H9 (cell line): ENCODE data around the gene SLC48A1. TPM values are rescaled to one million over a fixed set of nuclear protein-coding genes. Genes with fewer than 3 reads are reported as not detected.

Experiments
- DNase-seq: peaks from one replicate; pipeline ENCODE4 v3.0.0-alpha.2; 2017
- H2AFZ ChIP-seq: one replicate; pipeline ENCODE4 v1.6.1; 2013; ENCODE audit warnings: mild to moderate bottlenecking, low read length, control low read depth, moderate library complexity
- H2AK5ac ChIP-seq: 2 replicates; pipeline ENCODE4 v1.6.1; 2013; ENCODE audit warnings: low read length, control low read depth, mixed read lengths; ENCODE audit not compliant: insufficient read length
- H2BK120ac ChIP-seq: one replicate; pipeline ENCODE4 v1.6.1; 2013; ENCODE audit warnings: low read depth, mild to moderate bottlenecking, low read length, control low read depth, inconsistent platforms; ENCODE audit not compliant: poor library complexity, severe bottlenecking
- H2BK12ac ChIP-seq: 2 replicates; pipeline ENCODE4 v1.6.1; 2013; ENCODE audit warnings: low read length, control low read depth, mixed read lengths, low read depth; ENCODE audit not compliant: insufficient read length
- H2BK15ac ChIP-seq: 2 replicates; pipeline ENCODE4 v1.6.1; 2013; ENCODE audit warnings: low read depth, low read length, control low read depth
- H2BK20ac ChIP-seq: one replicate; pipeline ENCODE4 v1.6.1; 2013; ENCODE audit warnings: low read depth, mild to moderate bottlenecking, low read length, control low read depth, inconsistent platforms; ENCODE audit not compliant: poor library complexity, severe bottlenecking
- H2BK5ac ChIP-seq: 2 replicates; pipeline ENCODE4 v1.6.1; 2013; ENCODE audit warnings: low read length, control low read depth, mixed read lengths; ENCODE audit not compliant: insufficient read length
- H3K14ac ChIP-seq: 2 replicates; pipeline ENCODE4 v1.6.1; 2013; ENCODE audit warnings: low read length, control low read depth; ENCODE audit not compliant: insufficient read depth
- H3K18ac ChIP-seq: 2 replicates; pipeline ENCODE4 v1.6.1; 2013; ENCODE audit warnings: low read depth, mild to moderate bottlenecking, mixed read lengths, low read length, control low read depth; ENCODE audit not compliant: insufficient read length
- H3K23ac ChIP-seq: 2 replicates; pipeline ENCODE4 v1.6.1; 2013; ENCODE audit warnings: low read length, control low read depth, mixed read lengths, low read depth; ENCODE audit not compliant: insufficient read length
- H3K23me2 ChIP-seq: 2 replicates; pipeline ENCODE4 v1.6.1; 2013; ENCODE audit warnings: low read depth, mild to moderate bottlenecking, mixed read lengths, low read length, control low read depth; ENCODE audit not compliant: insufficient read length, poor library complexity, severe bottlenecking
- H3K27ac ChIP-seq: 2 replicates; pipeline ENCODE4 v1.5.1; 2013; ENCODE audit warnings: low read length, control low read depth, mixed read lengths, low read depth; ENCODE audit not compliant: insufficient read length
- H3K27me3 ChIP-seq: 2 replicates; pipeline ENCODE4 v1.6.1; 2013; ENCODE audit warnings: low read length, control low read depth, inconsistent platforms; ENCODE audit not compliant: insufficient read depth
- H3K4ac ChIP-seq: 2 replicates; pipeline ENCODE4 v1.6.1; 2013; ENCODE audit warnings: low read depth, mild to moderate bottlenecking, control low read depth, inconsistent platforms, low read length, moderate library complexity
- H3K4me1 ChIP-seq: 2 replicates; pipeline ENCODE4 v1.6.1; 2013; ENCODE audit warnings: low read length, control low read depth, inconsistent platforms; ENCODE audit not compliant: insufficient read depth
- H3K4me2 ChIP-seq: 2 replicates; pipeline ENCODE4 v1.6.1; 2013; ENCODE audit warnings: low read length, control low read depth, mixed read lengths; ENCODE audit not compliant: insufficient read length, insufficient read depth
- H3K56ac ChIP-seq: 2 replicates; pipeline ENCODE4 v1.6.1; 2013; ENCODE audit warnings: low read depth, mild to moderate bottlenecking, mixed read lengths, low read length, control low read depth; ENCODE audit not compliant: insufficient read length
- H3K79me1 ChIP-seq: 2 replicates; pipeline ENCODE4 v1.6.1; 2013; ENCODE audit warnings: low read depth, mild to moderate bottlenecking, moderate library complexity, low read length, control low read depth, inconsistent platforms; ENCODE audit not compliant: insufficient read depth, poor library complexity, severe bottlenecking
- H3K79me2 ChIP-seq: 2 replicates; pipeline ENCODE4 v1.6.1; 2013; ENCODE audit warnings: low read length, control low read depth, inconsistent platforms; ENCODE audit not compliant: insufficient read depth
- H3K9ac ChIP-seq: 2 replicates; pipeline ENCODE4 v1.6.1; 2013; ENCODE audit warnings: low read length, control low read depth, mixed read lengths; ENCODE audit not compliant: insufficient read length; ENCODE audit errors: extremely low read depth
- H3K9me3 ChIP-seq: one replicate; pipeline ENCODE4 v1.6.1; 2013; ENCODE audit warnings: low read depth, low read length, inconsistent platforms; ENCODE audit not compliant: control insufficient read depth
- H3T11ph ChIP-seq: one replicate; pipeline ENCODE4 v1.6.1; 2013; ENCODE audit warnings: mild to moderate bottlenecking, low read length, control low read depth, inconsistent platforms
- H4K20me1 ChIP-seq: one replicate; pipeline ENCODE4 v1.6.1; 2013; ENCODE audit not compliant: control insufficient read depth, insufficient read length, insufficient read depth
- H4K5ac ChIP-seq: 2 replicates; pipeline ENCODE4 v1.6.1; 2013; ENCODE audit warnings: low read depth, mild to moderate bottlenecking, mixed read lengths, low read length, control low read depth; ENCODE audit not compliant: insufficient read length
- H4K8ac ChIP-seq: replicated peaks from 2 replicates; pipeline ENCODE4 v1.6.1; 2013; ENCODE audit warnings: low read length, control low read depth, mixed read lengths, low read depth; ENCODE audit not compliant: insufficient read length
- H4K91ac ChIP-seq: 2 replicates; pipeline ENCODE4 v1.6.1; 2013; ENCODE audit warnings: low read depth, mild to moderate bottlenecking, moderate library complexity, mixed read lengths, low read length, control low read depth; ENCODE audit not compliant: insufficient read length
- H3K27ac Mint-ChIP-seq, 3 experiments: 2 replicates in 2 of 3; 3 replicates in 1 of 3; pipeline ENCODE4 v1.8.0; 2020 to 2021; ENCODE audit warnings: mixed read lengths in 3 of 3, mild to moderate bottlenecking in 1 of 3, moderate library complexity in 1 of 3
- H3K27me3 Mint-ChIP-seq: 2 replicates; pipeline ENCODE4 v1.8.0; 2021; ENCODE audit warnings: low read depth, mild to moderate bottlenecking, moderate library complexity, mixed read lengths
- H3K36me3 Mint-ChIP-seq, 3 experiments: 2 replicates in 2 of 3; 3 replicates in 1 of 3; pipeline ENCODE4 v1.8.0; 2020 to 2021; ENCODE audit warnings: low read depth in 3 of 3, mixed read lengths in 3 of 3; ENCODE audit not compliant: insufficient read depth in 1 of 3
- H3K4me1 Mint-ChIP-seq, 2 experiments: 2 replicates each; pipeline ENCODE4 v1.8.0; 2020; ENCODE audit warnings: mixed read lengths in 2 of 2
- H3K4me3 Mint-ChIP-seq, 2 experiments: 2 replicates in 1 of 2; 3 replicates in 1 of 2; pipeline ENCODE4 v1.8.0; 2020 to 2021; ENCODE audit warnings: mild to moderate bottlenecking in 2 of 2, mixed read lengths in 2 of 2, moderate library complexity in 1 of 2
- H3K9me3 Mint-ChIP-seq, 2 experiments: 2 replicates in 1 of 2; 3 replicates in 1 of 2; pipeline ENCODE4 v1.8.0; 2020; ENCODE audit warnings: mild to moderate bottlenecking in 2 of 2, mixed read lengths in 2 of 2, moderate library complexity in 1 of 2
- CTCF ChIP-seq: fragments of 200-600 bp; sonication (generic); conservative IDR thresholded peaks from 3 replicates; pipeline ENCODE4 v1.8.0; 2021; ENCODE audit warnings: antibody characterized with exemption, mild to moderate bottlenecking
- WGBS: extraction: QIAGEN DNeasy Blood & Tissue Kit; methylation state at CpG from one replicate; pipeline ENCODE4 v1.1.7; 2013; ENCODE audit warnings: missing lambda C conversion rate, low lambda C conversion rate, mixed read lengths; ENCODE audit not compliant: insufficient read length; ENCODE audit errors: extremely low coverage; 5-methylcytosine and 5-hydroxymethylcytosine counted together
- total RNA-seq: library from RNA; stranded (reverse); gene quantifications from 2 replicates; pipeline ENCODE4 v1.2.1, GENCODE V29; 2021

Gene SLC48A1
- total RNA-seq, 1 experiment from 2014 or later: 10.6 TPM

GRCh38 chr12:47820631-47821345, 47.8 kb downstream of the SLC48A1 start:
- Histone ChIP-seq H2BK20ac (peak overlapping the region; percentile 33), H2AFZ (no peak overlapping the region), H3K79me2 (peaks cover 17% of the 10 kb centered on the region; the same call in 1 of the 2 replicates), H3K4ac (no peak overlapping the region), H4K8ac (no peak overlapping the region), H3K27ac (peak overlapping the region; percentile 29), H2BK12ac (peak overlapping the region; percentile 31), H3K18ac (peak overlapping the region; percentile 86), H2BK5ac (no peak overlapping the region), H2AK5ac (no peak overlapping the region), H4K91ac (no peak overlapping the region), H2BK120ac (no peak overlapping the region), H3K56ac (no peak overlapping the region), H3K23ac (no peak overlapping the region), H3K4me1 (peaks cover 19% of the 10 kb centered on the region; the same call in 1 of the 2 replicates), H2BK15ac (no peak overlapping the region), H3T11ph (no peak overlapping the region), H3K79me1 (no peaks in the 10 kb centered on the region), H4K5ac (peak overlapping the region; percentile 47), H3K14ac (peak overlapping the region; percentile 93), H3K23me2 (peaks cover 7% of the 10 kb centered on the region), H3K27me3 (no peaks in the 10 kb centered on the region), H3K4me2 (peak overlapping the region; percentile 69), H3K9ac (peak overlapping the region; percentile 37), H4K20me1 (no peaks in the 10 kb centered on the region), H3K9me3 (no peaks in the 10 kb centered on the region)
- Mint-ChIP-seq H3K36me3 (peaks cover 0 to 5% (median 0%) of the 10 kb centered on the region in 3 experiments; a peak in 2 of 7 replicates), H3K4me3 (peak overlapping the region; percentile 87 to 93), H3K9me3 (no peaks in the 10 kb centered on the region), H3K4me1 (peaks cover 56 to 59% of the 10 kb centered on the region in 2 experiments), H3K27ac (peak overlapping the region; percentile 89 to 99 (median 99)), H3K27me3 (peaks cover 12% of the 10 kb centered on the region)
- peak; percentile 90 for DNase-seq
- WGBS: no CpG with 5 or more reads among the region's 17 CpGs
- no peak for TF ChIP-seq CTCF
